ENCODE measurements around the gene CD69. TPM values are rescaled to one million over a fixed set of nuclear protein-coding genes. Genes with fewer than 3 reads are reported as not detected.
A peak's percentile ranks its signal among the peaks of the same experiment; 100 is the strongest.

The CD69 gene
- total RNA-seq, 1 donor from 2014 or later: 72.2 TPM

- intact Hi-C loops (cut with micrococcal nuclease): loop anchor here (1.0 to 10.0 kb wide), 5 partner anchors 21 to 549 kb away; partner anchors contain the start of gene KLRD1
- Mint-ChIP-seq H3K27me3 (ENCODE audit: low read depth) (no peaks in the 10 kb centered on the region), H3K27ac (peak overlapping the region; percentile 83), H3K36me3 (ENCODE audit: low read depth) (peaks cover 4% of the 10 kb centered on the region), H3K4me1 (ENCODE audit: low read depth) (peaks cover 65% of the 10 kb centered on the region), H3K9me3 (peaks cover 17% of the 10 kb centered on the region), H3K4me3 (ENCODE audit: low read depth) (peak overlapping the region; percentile 58)
- no peak for DNase-seq (ENCODE audit: low spot score)
Measured at GRCh38 chr12:9793779-9794395, 33.2 kb upstream of the CD69 start.

GRCh38 chr12:9792961-9793617 is 32.4 kb upstream of the CD69 start:
- H3K4me3 Mint-ChIP-seq (ENCODE audit: low read depth): peak overlapping the region; percentile 58
- peak overlapping the region; percentile 83 for H3K27ac Mint-ChIP-seq
- peaks cover 21% of the 10 kb centered on the region for H3K9me3 Mint-ChIP-seq
- H3K4me1 Mint-ChIP-seq (ENCODE audit: low read depth): peaks cover 64% of the 10 kb centered on the region
- no peak for DNase-seq (ENCODE audit: low spot score)
- intact Hi-C loops (cut with micrococcal nuclease): loop anchor here (1.0 to 10.0 kb wide), 3 partner anchors 145 to 548 kb away; partner anchors contain the start of gene KLRD1
- H3K27me3 Mint-ChIP-seq (ENCODE audit: low read depth): no peaks in the 10 kb centered on the region
- peaks cover 4% of the 10 kb centered on the region for H3K36me3 Mint-ChIP-seq (ENCODE audit: low read depth)

- H3K4me1 Mint-ChIP-seq (ENCODE audit: low read depth): peaks cover 64% of the 10 kb centered on the region
- H3K4me3 Mint-ChIP-seq (ENCODE audit: low read depth): no peak overlapping the region
- peak overlapping the region; percentile 83 for H3K27ac Mint-ChIP-seq
- no peak for DNase-seq (ENCODE audit: low spot score)
- H3K9me3 Mint-ChIP-seq: peaks cover 25% of the 10 kb centered on the region
- intact Hi-C loops (cut with micrococcal nuclease): loop anchor here (10.0 kb wide), 2 partner anchors 512 to 548 kb away; partner anchors contain the start of gene KLRD1
- H3K36me3 Mint-ChIP-seq (ENCODE audit: low read depth): peaks cover 7% of the 10 kb centered on the region
- no peaks in the 10 kb centered on the region for H3K27me3 Mint-ChIP-seq (ENCODE audit: low read depth)
Measured at GRCh38 chr12:9792185-9792900, 31.6 kb upstream of the CD69 start.

GRCh38 chr12:9786726-9787717 is 26.3 kb upstream of the CD69 start:
- H3K36me3 Mint-ChIP-seq (ENCODE audit: low read depth): peaks cover 7% of the 10 kb centered on the region
- no peak overlapping the region for H3K27ac Mint-ChIP-seq
- H3K4me3 Mint-ChIP-seq (ENCODE audit: low read depth): no peak overlapping the region
- DNase-seq (ENCODE audit: low spot score): no peak
- peaks cover 16% of the 10 kb centered on the region for H3K4me1 Mint-ChIP-seq (ENCODE audit: low read depth)
- peaks cover 25% of the 10 kb centered on the region for H3K9me3 Mint-ChIP-seq
- intact Hi-C loops (cut with micrococcal nuclease): no loop called here
- H3K27me3 Mint-ChIP-seq (ENCODE audit: low read depth): no peaks in the 10 kb centered on the region

- Mint-ChIP-seq H3K27me3 (ENCODE audit: low read depth) (no peaks in the 10 kb centered on the region), H3K9me3 (peaks cover 14% of the 10 kb centered on the region), H3K36me3 (ENCODE audit: low read depth) (peaks cover 7% of the 10 kb centered on the region), H3K27ac (no peak overlapping the region), H3K4me3 (ENCODE audit: low read depth) (no peak overlapping the region), H3K4me1 (ENCODE audit: low read depth) (peaks cover 11% of the 10 kb centered on the region)
- intact Hi-C loops (cut with micrococcal nuclease): no loop called here
- no peak for DNase-seq (ENCODE audit: low spot score)
Measured at GRCh38 chr12:9784816-9785215, 24.1 kb upstream of the CD69 start.

- H3K4me1 Mint-ChIP-seq (ENCODE audit: low read depth): peaks cover 15% of the 10 kb centered on the region
Measured at GRCh38 chr12:9784326-9784725, 23.6 kb upstream of the CD69 start.

GRCh38 chr12:9782547-9783382 is 22.1 kb upstream of the CD69 start:
- no peaks in the 10 kb centered on the region for H3K27me3 Mint-ChIP-seq (ENCODE audit: low read depth)
- H3K27ac Mint-ChIP-seq: no peak overlapping the region
- intact Hi-C loops (cut with micrococcal nuclease): no loop called here
- peaks cover 24% of the 10 kb centered on the region for H3K4me1 Mint-ChIP-seq (ENCODE audit: low read depth)
- DNase-seq (ENCODE audit: low spot score): no peak
- H3K4me3 Mint-ChIP-seq (ENCODE audit: low read depth): no peak overlapping the region
- H3K36me3 Mint-ChIP-seq (ENCODE audit: low read depth): peaks cover 10% of the 10 kb centered on the region
- H3K9me3 Mint-ChIP-seq: peaks cover 7% of the 10 kb centered on the region

More at GRCh38 chr12:9784326-9784725, 23.6 kb upstream of the CD69 start:
- peaks cover 14% of the 10 kb centered on the region for H3K9me3 Mint-ChIP-seq
- no peak overlapping the region for H3K4me3 Mint-ChIP-seq (ENCODE audit: low read depth)
- H3K36me3 Mint-ChIP-seq (ENCODE audit: low read depth): peaks cover 7% of the 10 kb centered on the region
- no peak for DNase-seq (ENCODE audit: low spot score)
- no peak overlapping the region for H3K27ac Mint-ChIP-seq
- intact Hi-C loops (cut with micrococcal nuclease): no loop called here
- no peaks in the 10 kb centered on the region for H3K27me3 Mint-ChIP-seq (ENCODE audit: low read depth)

GRCh38 chr12:9781360-9781759 is 20.7 kb upstream of the CD69 start:
- DNase-seq (ENCODE audit: low spot score): no peak
- H3K4me3 Mint-ChIP-seq (ENCODE audit: low read depth): no peak overlapping the region
- intact Hi-C loops (cut with micrococcal nuclease): no loop called here
- H3K27me3 Mint-ChIP-seq (ENCODE audit: low read depth): no peaks in the 10 kb centered on the region
- H3K9me3 Mint-ChIP-seq: peaks cover 6% of the 10 kb centered on the region
- peaks cover 7% of the 10 kb centered on the region for H3K36me3 Mint-ChIP-seq (ENCODE audit: low read depth)
- no peak overlapping the region for H3K27ac Mint-ChIP-seq
- H3K4me1 Mint-ChIP-seq (ENCODE audit: low read depth): peaks cover 34% of the 10 kb centered on the region

- no peak overlapping the region for H3K27ac Mint-ChIP-seq
- no peak overlapping the region for H3K4me3 Mint-ChIP-seq (ENCODE audit: low read depth)
- intact Hi-C loops (cut with micrococcal nuclease): no loop called here
- peaks cover 6% of the 10 kb centered on the region for H3K9me3 Mint-ChIP-seq
- DNase-seq (ENCODE audit: low spot score): no peak
- H3K27me3 Mint-ChIP-seq (ENCODE audit: low read depth): no peaks in the 10 kb centered on the region
- H3K4me1 Mint-ChIP-seq (ENCODE audit: low read depth): peaks cover 53% of the 10 kb centered on the region
- peaks cover 7% of the 10 kb centered on the region for H3K36me3 Mint-ChIP-seq (ENCODE audit: low read depth)
Measured at GRCh38 chr12:9779209-9779608, 18.5 kb upstream of the CD69 start.

- no peak overlapping the region for H3K4me3 Mint-ChIP-seq (ENCODE audit: low read depth)
- H3K27ac Mint-ChIP-seq: no peak overlapping the region
- DNase-seq (ENCODE audit: low spot score): no peak
- peaks cover 10% of the 10 kb centered on the region for H3K36me3 Mint-ChIP-seq (ENCODE audit: low read depth)
- intact Hi-C loops (cut with micrococcal nuclease): no loop called here
- H3K27me3 Mint-ChIP-seq (ENCODE audit: low read depth): no peaks in the 10 kb centered on the region
- H3K4me1 Mint-ChIP-seq (ENCODE audit: low read depth): peaks cover 73% of the 10 kb centered on the region
- peaks cover 16% of the 10 kb centered on the region for H3K9me3 Mint-ChIP-seq
Measured at GRCh38 chr12:9776781-9777180, 16.1 kb upstream of the CD69 start.

GRCh38 chr12:9773216-9773877 is 12.6 kb upstream of the CD69 start:
- Mint-ChIP-seq H3K9me3 (peaks cover 11% of the 10 kb centered on the region), H3K27ac (peak overlapping the region; percentile 51), H3K4me3 (ENCODE audit: low read depth) (no peak overlapping the region), H3K36me3 (ENCODE audit: low read depth) (peaks cover 4% of the 10 kb centered on the region), H3K27me3 (ENCODE audit: low read depth) (no peaks in the 10 kb centered on the region), H3K4me1 (ENCODE audit: low read depth) (peaks cover 75% of the 10 kb centered on the region)
- DNase-seq (ENCODE audit: low spot score): no peak
- intact Hi-C loops (cut with micrococcal nuclease): loop anchor here (1.0 kb wide), 1 partner anchor 21 kb away; no protein-coding TSS in a partner anchor
